ENCODE data around the gene ARID1B. TPM values are rescaled to one million over a fixed set of nuclear protein-coding genes. Genes with fewer than 3 reads are reported as not detected.

ARID1B gene
- total and polyA plus RNA-seq, 9 of the 15 experiments (the other 6 are each of a cell fraction or from before 2014, with no cell fraction given), result 12.5 to 50.5 (median 25.8) TPM

- TF ChIP-seq PRDM10 (IDR thresholded peaks at IDR 0.05; ENCODE audit: partially characterized antibody), result no peak
- TF ChIP-seq MED1 (CRISPR knock-in tag; IDR thresholded peaks at IDR 0.05; ENCODE audit: borderline replicate concordance), result no peak
- peak; percentile 88 for TF ChIP-seq ZFP36 (IDR thresholded peaks at IDR 0.05; ENCODE audit: low read depth, low read length, partially characterized antibody)
- no peak for TF ChIP-seq ZNF263 (CRISPR knock-in tag; IDR thresholded peaks at IDR 0.05; ENCODE audit: borderline replicate concordance)
- peak; percentile 13; the same call in 1 of the 2 replicates for TF ChIP-seq ZNF431 (CRISPR knock-in tag; IDR thresholded peaks at IDR 0.05)
- peak; percentile 43; the same call in 1 of the 2 replicates for TF ChIP-seq ZBTB2 (IDR thresholded peaks at IDR 0.05)
- TF ChIP-seq KAT7 (CRISPR knock-in tag; IDR thresholded peaks at IDR 0.05; ENCODE audit: borderline replicate concordance), result no peak; the same call in 1 of the 2 replicates
- no peak for TF ChIP-seq CAMTA2 (CRISPR knock-in tag; conservative IDR thresholded peaks at IDR 0.05)
- TF ChIP-seq AFF1 (IDR thresholded peaks at IDR 0.05; ENCODE audit: low read depth in 1 of 2, partially characterized antibody in 2 of 2), result peak in 1 of 2 experiments; percentile 59
- TF ChIP-seq ARID3A (IDR thresholded peaks at IDR 0.05; ENCODE audit: borderline replicate concordance, low read depth, low read length), result no peak
- TF ChIP-seq ZNF830 (CRISPR knock-in tag; IDR thresholded peaks at IDR 0.05), result no peak
- no peak for TF ChIP-seq TSHZ1 (CRISPR knock-in tag; IDR thresholded peaks at IDR 0.05)
These were observed 243.7 kb downstream of the ARID1B start (continued) for GRCh38 chr6:157020881-157021343.
